ENCODE measurements around the gene MBD5. TPM values are rescaled to one million over a fixed set of nuclear protein-coding genes. Genes with fewer than 3 reads are reported as not detected.

MBD5 gene
- total RNA-seq, 2 donors from 2014 or later, result 38.2 to 44.7 TPM

DNA sequence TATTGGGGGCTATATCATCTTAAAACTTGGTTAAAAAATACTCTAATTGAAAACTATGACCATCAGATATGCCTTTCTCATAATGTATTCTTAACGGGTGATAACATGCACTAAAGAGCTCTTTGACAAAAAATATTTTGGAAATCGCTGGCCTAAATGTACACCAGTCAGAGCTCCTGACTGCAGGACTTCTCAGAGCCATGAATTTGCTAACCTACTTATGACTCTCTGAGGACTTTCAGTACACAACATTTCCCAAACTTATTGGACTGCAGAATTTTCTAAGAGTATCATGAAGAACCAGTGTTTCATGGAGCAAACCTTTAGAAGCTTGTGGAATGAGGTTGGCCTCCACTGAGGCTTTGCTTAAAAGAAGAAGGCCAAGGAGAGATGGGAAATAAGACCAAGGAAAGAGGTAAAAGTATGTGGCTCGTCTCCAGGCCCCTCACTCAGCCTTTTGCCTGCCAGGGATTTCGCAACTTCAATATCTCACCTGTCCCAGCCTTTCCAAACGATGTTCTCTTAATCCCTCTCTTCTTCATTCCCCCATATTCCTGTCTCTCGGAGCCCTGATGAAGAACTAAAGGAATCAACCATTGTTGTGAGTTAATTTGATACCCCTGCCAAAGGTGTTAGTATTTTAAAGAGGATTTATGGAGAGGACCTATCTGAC lies 534.9 kb downstream of the MBD5 start:
- Histone ChIP-seq H3K4me3 (no peak overlapping the region), H3K27me3 (replicated peaks; ENCODE audit: insufficient read depth) (no peaks in the 10 kb centered on the region), H3K4me1 (replicated peaks) (no peaks in the 10 kb centered on the region), H3K9me3 (no peaks in the 10 kb centered on the region), H3K27ac (no peak overlapping the region), H3K36me3 (no peaks in the 10 kb centered on the region)
- DNase-seq (ENCODE audit: low spot score), result no peak
- 84% methylated on average over 6 of the region's 6 CpGs for WGBS
- TF ChIP-seq POLR2AphosphoS5 (IDR thresholded peaks at IDR 0.05) (no peak), POLR2A (IDR thresholded peaks at IDR 0.05) (no peak)
- TF ChIP-seq, protein P1, sequence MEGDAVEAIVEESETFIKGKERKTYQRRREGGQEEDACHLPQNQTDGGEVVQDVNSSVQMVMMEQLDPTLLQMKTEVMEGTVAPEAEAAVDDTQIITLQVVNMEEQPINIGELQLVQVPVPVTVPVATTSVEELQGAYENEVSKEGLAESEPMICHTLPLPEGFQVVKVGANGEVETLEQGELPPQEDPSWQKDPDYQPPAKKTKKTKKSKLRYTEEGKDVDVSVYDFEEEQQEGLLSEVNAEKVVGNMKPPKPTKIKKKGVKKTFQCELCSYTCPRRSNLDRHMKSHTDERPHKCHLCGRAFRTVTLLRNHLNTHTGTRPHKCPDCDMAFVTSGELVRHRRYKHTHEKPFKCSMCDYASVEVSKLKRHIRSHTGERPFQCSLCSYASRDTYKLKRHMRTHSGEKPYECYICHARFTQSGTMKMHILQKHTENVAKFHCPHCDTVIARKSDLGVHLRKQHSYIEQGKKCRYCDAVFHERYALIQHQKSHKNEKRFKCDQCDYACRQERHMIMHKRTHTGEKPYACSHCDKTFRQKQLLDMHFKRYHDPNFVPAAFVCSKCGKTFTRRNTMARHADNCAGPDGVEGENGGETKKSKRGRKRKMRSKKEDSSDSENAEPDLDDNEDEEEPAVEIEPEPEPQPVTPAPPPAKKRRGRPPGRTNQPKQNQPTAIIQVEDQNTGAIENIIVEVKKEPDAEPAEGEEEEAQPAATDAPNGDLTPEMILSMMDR (IDR thresholded peaks at IDR 0.05), result no peak
- intact Hi-C loops (cut with DNase I), result no loop called here

DNA sequence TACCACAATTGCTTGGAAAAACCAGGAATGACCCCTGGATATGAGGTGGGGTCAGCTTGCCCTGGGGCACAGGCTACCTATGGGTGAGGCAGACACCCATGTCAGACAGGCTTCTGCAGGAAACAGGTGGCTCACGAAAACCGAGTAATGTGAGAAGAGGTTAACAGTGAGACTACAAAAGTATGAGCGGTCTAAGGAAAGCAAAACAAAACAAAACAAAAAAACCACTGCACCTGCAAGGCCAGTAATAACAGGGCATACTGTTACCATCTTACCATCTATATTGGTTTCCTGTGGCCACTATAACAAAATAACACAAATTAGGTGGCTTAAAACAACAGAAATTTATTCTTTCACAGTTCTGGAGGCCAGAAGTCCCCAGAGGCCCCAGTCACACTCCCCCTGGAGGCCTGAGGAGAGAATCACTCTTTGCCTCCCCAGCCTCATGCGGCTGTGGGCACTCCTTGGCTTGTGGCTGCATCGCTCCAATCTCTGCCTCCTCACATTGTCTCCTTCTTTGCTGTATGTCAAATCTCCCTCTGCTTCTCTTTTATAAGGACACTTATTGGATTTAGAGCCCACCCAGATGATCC lies 537.0 kb downstream of the MBD5 start:
- H3K36me3 ChIP-seq, result no peaks in the 10 kb centered on the region
- intact Hi-C loops (cut with DNase I), result no loop called here
- TF ChIP-seq, protein P1 (IDR thresholded peaks at IDR 0.05), result no peak
- TF ChIP-seq POLR2A (IDR thresholded peaks at IDR 0.05) (no peak), POLR2AphosphoS5 (IDR thresholded peaks at IDR 0.05) (no peak)
- WGBS, result 92% methylated on average over 5 of the region's 5 CpGs
- no peaks in the 10 kb centered on the region for H3K27me3 ChIP-seq (replicated peaks; ENCODE audit: insufficient read depth)
- H3K4me1 ChIP-seq (replicated peaks), result no peaks in the 10 kb centered on the region
- no peak overlapping the region for H3K4me3 ChIP-seq
- DNase-seq (ENCODE audit: low spot score), result no peak
- no peaks in the 10 kb centered on the region for H3K9me3 ChIP-seq
- no peak overlapping the region for H3K27ac ChIP-seq

DNA sequence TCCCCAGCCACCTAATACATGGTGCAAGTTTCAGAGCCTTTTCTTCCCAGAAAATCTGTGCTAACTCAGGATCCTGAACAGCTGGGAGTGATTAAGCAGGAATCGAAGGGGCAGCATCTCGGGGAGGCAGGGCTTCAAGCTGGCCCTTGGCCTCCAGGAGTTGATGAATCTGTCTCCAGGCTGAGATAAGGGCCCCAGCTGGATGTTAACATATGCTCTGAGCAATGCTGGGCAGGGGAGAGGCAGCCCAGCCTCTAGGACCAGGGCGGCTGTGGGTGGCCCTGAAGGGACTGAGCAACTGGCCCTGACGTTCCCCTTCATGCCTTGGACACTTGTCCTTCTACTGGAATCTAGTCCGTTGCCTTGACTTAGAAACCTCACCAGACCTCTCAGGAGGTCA lies 539.6 kb downstream of the MBD5 start:
- H3K27ac ChIP-seq, result no peak overlapping the region
- H3K27me3 ChIP-seq (replicated peaks; ENCODE audit: insufficient read depth), result no peaks in the 10 kb centered on the region
- TF ChIP-seq POLR2A (IDR thresholded peaks at IDR 0.05) (no peak), POLR2AphosphoS5 (IDR thresholded peaks at IDR 0.05) (no peak)
- TF ChIP-seq, protein P1 (IDR thresholded peaks at IDR 0.05), result no peak
- WGBS, result 78% methylated on average over 5 of the region's 5 CpGs
- no peaks in the 10 kb centered on the region for H3K4me1 ChIP-seq (replicated peaks)
- no peaks in the 10 kb centered on the region for H3K36me3 ChIP-seq
- no peaks in the 10 kb centered on the region for H3K9me3 ChIP-seq
- no peak for DNase-seq (ENCODE audit: low spot score)
- H3K4me3 ChIP-seq, result no peak overlapping the region
- intact Hi-C loops (cut with DNase I), result no loop called here

DNA sequence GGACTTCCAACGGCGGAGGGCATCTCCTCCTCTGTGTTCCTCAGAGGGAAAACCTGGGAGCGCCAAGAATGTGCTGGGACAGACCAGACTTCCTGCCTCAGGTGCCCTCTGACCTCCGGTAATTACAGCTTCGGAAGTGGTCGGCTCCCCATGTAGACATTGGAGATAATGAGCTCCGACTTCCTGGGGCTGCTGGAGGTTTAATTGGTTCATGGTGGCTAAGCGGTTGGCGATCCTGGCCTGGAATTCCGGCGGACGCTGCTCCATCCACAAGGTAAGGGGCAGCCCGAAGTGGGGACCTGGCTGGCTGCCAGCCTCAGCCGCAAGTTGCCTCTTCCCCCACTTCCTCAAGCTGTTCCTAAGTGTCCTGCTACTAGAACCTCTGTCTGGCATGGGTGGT lies 540.5 kb downstream of the MBD5 start:
- 79% methylated on average over 14 of the region's 14 CpGs for WGBS
- no peak overlapping the region for H3K4me3 ChIP-seq
- H3K27ac ChIP-seq, result no peak overlapping the region
- intact Hi-C loops (cut with DNase I), result no loop called here
- no peak for TF ChIP-seq POLR2A (IDR thresholded peaks at IDR 0.05)
- TF ChIP-seq, protein P1 (IDR thresholded peaks at IDR 0.05), result no peak
- no peak for TF ChIP-seq POLR2AphosphoS5 (IDR thresholded peaks at IDR 0.05)
- H3K27me3 ChIP-seq (replicated peaks; ENCODE audit: insufficient read depth), result no peaks in the 10 kb centered on the region
- no peaks in the 10 kb centered on the region for H3K4me1 ChIP-seq (replicated peaks)
- no peak for DNase-seq (ENCODE audit: low spot score)
- no peaks in the 10 kb centered on the region for H3K36me3 ChIP-seq
- H3K9me3 ChIP-seq, result no peaks in the 10 kb centered on the region

All from prostate gland (tissue), 2 donors.